Caco-2 (cell line): ENCODE results near the gene GPR15. TPM values are rescaled to one million over a fixed set of nuclear protein-coding genes. Genes with fewer than 3 reads are reported as not detected.

Source experiments
- BruUV-seq: library from RNA; stranded (reverse); fragments of 400-500 nt; replicated peaks from 2 replicates; lab custom pipeline; 2021; lab: Mats Ljungman, UMichigan
- CTCF ChIA-PET: fragments of 300-600 bp; sonication (Branson Sonifier 250); formaldehyde crosslinking; loops from one replicate; lab custom pipeline; 2022; ENCODE audit warnings: antibody characterized with exemption; lab: Charles Lee
- POLR2A ChIA-PET: fragments of 300-600 bp; sonication (Branson Sonifier 250); formaldehyde crosslinking; loops from one replicate; lab custom pipeline; 2022; ENCODE audit warnings: antibody characterized with exemption; lab: Charles Lee
- DNase-seq, 2 experiments: peaks; one replicate each; pipeline versions ENCODE4 v3.0.0 to v3.0.0-alpha.2; 2020 to 2022
- H3K27me3 ChIP-seq: replicated peaks from 2 replicates; pipeline ENCODE4 v1.6.0; 2011; ENCODE audit warnings: low read length; ENCODE audit not compliant: control insufficient read depth, insufficient read depth
- H3K36me3 ChIP-seq: 2 replicates; pipeline ENCODE4 v1.5.1; 2011; ENCODE audit warnings: low read length; ENCODE audit not compliant: control insufficient read depth, insufficient read depth
- H3K4me1 ChIP-seq: fragments of 250-450 bp; sonication (Bioruptor Pico); 2 replicates; pipeline ENCODE4 v1.5.1; 2020; ENCODE audit warnings: mild to moderate bottlenecking
- H3K4me3 ChIP-seq: 2 replicates; pipeline ENCODE4 v1.5.1; 2011; ENCODE audit warnings: low read depth, mild to moderate bottlenecking, control low read depth, low read length
- H3K9me3 ChIP-seq: fragments of 250-450 bp; sonication (Bioruptor Pico); 2 replicates; pipeline ENCODE4 v1.5.1; 2020; ENCODE audit warnings: mild to moderate bottlenecking, moderate library complexity
- H3K27ac Mint-ChIP-seq: one replicate; pipeline ENCODE4 v1.8.0; 2022; ENCODE audit warnings: mixed read lengths; ENCODE audit not compliant: unreplicated experiment
- H3K27me3 Mint-ChIP-seq: one replicate; pipeline ENCODE4 v1.8.0; 2022; ENCODE audit warnings: mixed read lengths; ENCODE audit not compliant: insufficient read depth, unreplicated experiment
- H3K36me3 Mint-ChIP-seq: one replicate; pipeline ENCODE4 v1.8.0; 2022; ENCODE audit warnings: mild to moderate bottlenecking, mixed read lengths; ENCODE audit not compliant: insufficient read depth, unreplicated experiment
- H3K4me1 Mint-ChIP-seq: one replicate; pipeline ENCODE4 v1.8.0; 2022; ENCODE audit warnings: low read depth, mixed read lengths; ENCODE audit not compliant: unreplicated experiment
- H3K4me3 Mint-ChIP-seq: one replicate; pipeline ENCODE4 v1.8.0; 2022; ENCODE audit warnings: mild to moderate bottlenecking, moderate library complexity, mixed read lengths; ENCODE audit not compliant: unreplicated experiment
- H3K9me3 Mint-ChIP-seq: one replicate; pipeline ENCODE4 v1.8.0; 2022; ENCODE audit warnings: mixed read lengths; ENCODE audit not compliant: unreplicated experiment
- CTCF ChIP-seq, 2 experiments: fragments of 200-600 bp in 1 of 2; IDR thresholded peaks; 1 replicate in 1 of 2; 2 replicates in 1 of 2; pipeline versions ENCODE4 v1.5.1 to v1.8.0; 2011 to 2022; ENCODE audit warnings: antibody characterized with exemption in 1 of 2, control low read depth in 1 of 2, inconsistent platforms in 1 of 2, low read depth in 1 of 2, low read length in 1 of 2, mild to moderate bottlenecking in 1 of 2, moderate library complexity in 1 of 2; ENCODE audit not compliant: insufficient read depth in 1 of 2, severe bottlenecking in 1 of 2, unreplicated experiment in 1 of 2
- intact Hi-C: fragments of 100-400 bp; cut with micrococcal nuclease; formaldehyde crosslinking; loops from one replicate; pipeline ENCODE4 v1.10.0; 2022; ENCODE audit not compliant: unreplicated experiment
- total RNA-seq: library from RNA; stranded (reverse); gene quantifications from 2 replicates; pipeline ENCODE4 v1.2.3, GENCODE V29; 2022

Gene GPR15
- total RNA-seq, 1 experiment from 2014 or later, result not detected

- Histone ChIP-seq H3K36me3 (no peaks in the 10 kb centered on the region), H3K27me3 (no peaks in the 10 kb centered on the region), H3K9me3 (no peaks in the 10 kb centered on the region), H3K4me3 (no peak within 1 kb of the TSS), H3K4me1 (no peaks in the 10 kb centered on the region)
- Mint-ChIP-seq H3K27ac (no peak within 1 kb of the TSS), H3K9me3 (no peaks in the 10 kb centered on the region), H3K4me3 (no peak within 1 kb of the TSS), H3K4me1 (no peaks in the 10 kb centered on the region), H3K36me3 (no peaks in the 10 kb centered on the region), H3K27me3 (no peaks in the 10 kb centered on the region)
- no peak for TF ChIP-seq CTCF (IDR thresholded peaks at IDR 0.05; ENCODE audit: insufficient read depth in 1 of 2, low read depth in 1 of 2, low read length in 1 of 2, severe bottlenecking in 1 of 2, unreplicated experiment in 1 of 2)
- intact Hi-C loops, result no loop called here
- ChIA-PET CTCF (no interaction called here), POLR2A (no interaction called here)
- no TSS peak for BruUV-seq
- DNase-seq, result no peak
Observed at GRCh38 chr3:98497381-98497780, 34.4 kb upstream of the GPR15 start, which contains the start of gene OR5K2. OR5K2 (plus strand) TSS chr3:98497681; CDS start chr3:98497681, 0 bp downstream.

GRCh38 chr3:98500019-98500418 lies 31.8 kb upstream of the GPR15 start:
- Histone ChIP-seq H3K4me1 (peaks cover 10% of the 10 kb centered on the region; the same call in 1 of the 2 replicates), H3K9me3 (no peaks in the 10 kb centered on the region), H3K4me3 (no peak overlapping the region), H3K36me3 (no peaks in the 10 kb centered on the region), H3K27me3 (no peaks in the 10 kb centered on the region)
- no peak for TF ChIP-seq CTCF (IDR thresholded peaks at IDR 0.05; ENCODE audit: insufficient read depth in 1 of 2, low read depth in 1 of 2, low read length in 1 of 2, severe bottlenecking in 1 of 2, unreplicated experiment in 1 of 2)
- Mint-ChIP-seq H3K4me1 (peaks cover 7% of the 10 kb centered on the region), H3K27ac (no peak overlapping the region), H3K4me3 (no peak overlapping the region), H3K9me3 (no peaks in the 10 kb centered on the region), H3K36me3 (no peaks in the 10 kb centered on the region), H3K27me3 (no peaks in the 10 kb centered on the region)
- POLR2A ChIA-PET, result no interaction called here
- CTCF ChIA-PET, result no interaction called here
- BruUV-seq, result no TSS peak
- intact Hi-C loops, result no loop called here
- no peak for DNase-seq

- Mint-ChIP-seq H3K27me3 (no peaks in the 10 kb centered on the region), H3K9me3 (no peaks in the 10 kb centered on the region), H3K4me3 (no peak overlapping the region), H3K36me3 (no peaks in the 10 kb centered on the region), H3K27ac (no peak overlapping the region), H3K4me1 (peaks cover 7% of the 10 kb centered on the region)
- ChIA-PET POLR2A (no interaction called here), CTCF (no interaction called here)
- H3K4me1 ChIP-seq, result peaks cover 14% of the 10 kb centered on the region; the same call in 1 of the 2 replicates
- no peak for DNase-seq
- no peaks in the 10 kb centered on the region for H3K36me3 ChIP-seq
- intact Hi-C loops, result no loop called here
- TF ChIP-seq CTCF (IDR thresholded peaks at IDR 0.05; ENCODE audit: insufficient read depth in 1 of 2, low read depth in 1 of 2, low read length in 1 of 2, severe bottlenecking in 1 of 2, unreplicated experiment in 1 of 2), result no peak
- H3K4me3 ChIP-seq, result no peak overlapping the region
- H3K27me3 ChIP-seq, result no peaks in the 10 kb centered on the region
- BruUV-seq, result no TSS peak
- no peaks in the 10 kb centered on the region for H3K9me3 ChIP-seq
Observed at GRCh38 chr3:98501270-98501669, 30.5 kb upstream of the GPR15 start.
